HG03025 (cell line): ENCODE results near the gene BICDL2.

Experiments used
- ATAC-seq: cut with Tn5 transposase; IDR thresholded peaks from one replicate; pipeline ENCODE4 v1.9.1; 2021; ENCODE audit warnings: mild to moderate bottlenecking, moderate library complexity; ENCODE audit not compliant: unreplicated experiment, low FRiP score

The BICDL2 gene

GRCh38 chr16:3051009-3051408 is 14.3 kb upstream of the BICDL2 start:
- no peak for ATAC-seq

- no peak for ATAC-seq
Measured at GRCh38 chr16:3050487-3050886, 13.7 kb upstream of the BICDL2 start.

GRCh38 chr16:3049921-3050481 is 13.3 kb upstream of the BICDL2 start:
- ATAC-seq, result no peak

- ATAC-seq, result no peak
Measured at GRCh38 chr16:3047387-3047720, 10.6 kb upstream of the BICDL2 start.

GRCh38 chr16:3046641-3047386 is 10.1 kb upstream of the BICDL2 start:
- ATAC-seq, result no peak

- ATAC-seq, result no peak
Measured at GRCh38 chr16:3045758-3046640, 9.3 kb upstream of the BICDL2 start, which contains the start of gene MMP25. TSS of gene MMP25 (plus strand) at chr16:3046561. CDS start at chr16:3046918, 357 bp downstream.

GRCh38 chr16:3044708-3045107 is 8.0 kb upstream of the BICDL2 start:
- no peak for ATAC-seq

GRCh38 chr16:3042376-3042775 is 5.6 kb upstream of the BICDL2 start:
- ATAC-seq, result no peak

GRCh38 chr16:3038896-3039295 is 2.2 kb upstream of the BICDL2 start:
- no peak for ATAC-seq

- ATAC-seq, result no peak
Measured at GRCh38 chr16:3038256-3038655, 1.5 kb upstream of the BICDL2 start.

GRCh38 chr16:3035972-3036725 is 595 bp downstream of the BICDL2 start:
- no peak for ATAC-seq

- ATAC-seq, result no peak
Measured at GRCh38 chr16:3035289-3035971, 1.3 kb downstream of the BICDL2 start.

GRCh38 chr16:3032624-3033023 is 4.1 kb downstream of the BICDL2 start:
- no peak for ATAC-seq

GRCh38 chr16:3030222-3031212 is 6.2 kb downstream of the BICDL2 start:
- ATAC-seq, result no peak

- no peak for ATAC-seq
Measured at GRCh38 chr16:3029491-3030221, 7.1 kb downstream of the BICDL2 start.

GRCh38 chr16:3028716-3029319 is 7.9 kb downstream of the BICDL2 start:
- no peak for ATAC-seq

- no peak for ATAC-seq
Measured at GRCh38 chr16:3027983-3028715, 8.6 kb downstream of the BICDL2 start.
